SJCRH30 (cell line): ENCODE measurements around the gene COLEC12. TPM values are rescaled to one million over a fixed set of nuclear protein-coding genes. Genes with fewer than 3 reads are reported as not detected.
"Not testable (repeated sequence)": the region's sequence is repeated elsewhere in the genome, so short reads cannot be mapped to it uniquely, and the experiment has no call there.

Source experiments
- DNase-seq, 2 experiments: peaks; one replicate each; pipeline ENCODE4 v3.0.0-alpha.2; 2015 to 2020
- H3K27ac ChIP-seq: fragments of 250-450 bp; sonication (Bioruptor Pico); 2 replicates; pipeline ENCODE4 v1.5.1; 2020; ENCODE audit warnings: mild to moderate bottlenecking, moderate library complexity
- H3K27me3 ChIP-seq: fragments of 250-450 bp; sonication (Bioruptor Pico); 2 replicates; pipeline ENCODE4 v1.5.1; 2020; ENCODE audit warnings: mild to moderate bottlenecking, moderate library complexity
- H3K36me3 ChIP-seq: fragments of 250-450 bp; sonication (Bioruptor Pico); 2 replicates; pipeline ENCODE4 v1.5.1; 2020; ENCODE audit warnings: mild to moderate bottlenecking, moderate library complexity
- H3K4me1 ChIP-seq: fragments of 250-450 bp; sonication (Bioruptor Pico); 2 replicates; pipeline ENCODE4 v1.5.1; 2020; ENCODE audit warnings: mild to moderate bottlenecking, moderate library complexity
- H3K4me3 ChIP-seq: fragments of 250-450 bp; sonication (Bioruptor Pico); 2 replicates; pipeline ENCODE4 v1.5.1; 2020; ENCODE audit warnings: mild to moderate bottlenecking, moderate library complexity
- H3K9me3 ChIP-seq: fragments of 250-450 bp; sonication (Bioruptor Pico); replicated peaks from 2 replicates; pipeline ENCODE4 v1.5.1; 2020; ENCODE audit warnings: mild to moderate bottlenecking, moderate library complexity
- total RNA-seq: library from RNA; depleted of rRNA; stranded (reverse); fragments of >200 nt; shearing (Covaris generic); gene quantifications from 2 replicates; pipeline ENCODE4 v1.2.3, GENCODE V29; 2014

COLEC12 gene
- total RNA-seq, 1 experiment from 2014 or later, result not detected

- H3K9me3 ChIP-seq, H3K4me1 ChIP-seq, DNase-seq, H3K27ac ChIP-seq, H3K36me3 ChIP-seq, H3K27me3 ChIP-seq, H3K4me3 ChIP-seq: not testable (repeated sequence)
Observed at GRCh38 chr18:405006-405405, 95.5 kb downstream of the COLEC12 start.

- Histone ChIP-seq H3K27me3 (no peaks in the 10 kb centered on the region), H3K4me3 (no peak overlapping the region), H3K9me3 (no peaks in the 10 kb centered on the region), H3K27ac (no peak overlapping the region), H3K4me1 (no peaks in the 10 kb centered on the region), H3K36me3 (no peaks in the 10 kb centered on the region)
- DNase-seq, result no peak
Observed at GRCh38 chr18:404061-404636, 96.4 kb downstream of the COLEC12 start.

GRCh38 chr18:402129-402528 is 98.4 kb downstream of the COLEC12 start:
- DNase-seq, result no peak
- H3K27me3 ChIP-seq, result no peaks in the 10 kb centered on the region
- H3K4me1 ChIP-seq, result no peaks in the 10 kb centered on the region

GRCh38 chr18:400456-400855 is 100.0 kb downstream of the COLEC12 start:
- H3K4me1 ChIP-seq, result no peaks in the 10 kb centered on the region
- no peak overlapping the region for H3K27ac ChIP-seq
- DNase-seq, result no peak
- H3K4me3 ChIP-seq, result no peak overlapping the region
- H3K36me3 ChIP-seq, result no peaks in the 10 kb centered on the region
- no peaks in the 10 kb centered on the region for H3K27me3 ChIP-seq
- no peaks in the 10 kb centered on the region for H3K9me3 ChIP-seq

More at GRCh38 chr18:402129-402528, 98.4 kb downstream of the COLEC12 start:
- H3K9me3 ChIP-seq, result no peaks in the 10 kb centered on the region
- H3K36me3 ChIP-seq, result no peaks in the 10 kb centered on the region
- no peak overlapping the region for H3K4me3 ChIP-seq
- H3K27ac ChIP-seq, result no peak overlapping the region

GRCh38 chr18:399631-400135 is 100.8 kb downstream of the COLEC12 start:
- Histone ChIP-seq H3K9me3 (no peaks in the 10 kb centered on the region), H3K27me3 (no peaks in the 10 kb centered on the region), H3K4me1 (no peaks in the 10 kb centered on the region), H3K27ac (no peak overlapping the region), H3K4me3 (no peak overlapping the region), H3K36me3 (no peaks in the 10 kb centered on the region)
- DNase-seq, result no peak

GRCh38 chr18:398935-399630 is 101.4 kb downstream of the COLEC12 start:
- DNase-seq, result no peak
- Histone ChIP-seq H3K4me1 (no peaks in the 10 kb centered on the region), H3K27ac (no peak overlapping the region), H3K27me3 (no peaks in the 10 kb centered on the region), H3K4me3 (no peak overlapping the region), H3K36me3 (no peaks in the 10 kb centered on the region), H3K9me3 (no peaks in the 10 kb centered on the region)

- no peak overlapping the region for H3K27ac ChIP-seq
- H3K4me1 ChIP-seq, result no peaks in the 10 kb centered on the region
Observed at GRCh38 chr18:396556-396955, 103.9 kb downstream of the COLEC12 start.

GRCh38 chr18:396251-396555 is 104.3 kb downstream of the COLEC12 start:
- no peak for DNase-seq
- no peaks in the 10 kb centered on the region for H3K36me3 ChIP-seq
- H3K27me3 ChIP-seq, result no peaks in the 10 kb centered on the region
- no peak overlapping the region for H3K27ac ChIP-seq
- H3K4me1 ChIP-seq, result no peaks in the 10 kb centered on the region
- H3K4me3 ChIP-seq, result no peak overlapping the region
- no peaks in the 10 kb centered on the region for H3K9me3 ChIP-seq

More at GRCh38 chr18:396556-396955, 103.9 kb downstream of the COLEC12 start:
- Histone ChIP-seq H3K9me3 (no peaks in the 10 kb centered on the region), H3K4me3 (no peak overlapping the region), H3K27me3 (no peaks in the 10 kb centered on the region), H3K36me3 (no peaks in the 10 kb centered on the region)
- DNase-seq, result no peak

GRCh38 chr18:395456-396250 is 104.8 kb downstream of the COLEC12 start:
- Histone ChIP-seq H3K4me1 (no peaks in the 10 kb centered on the region), H3K27me3 (no peaks in the 10 kb centered on the region), H3K36me3 (no peaks in the 10 kb centered on the region), H3K4me3 (no peak overlapping the region), H3K9me3 (no peaks in the 10 kb centered on the region), H3K27ac (no peak overlapping the region)
- DNase-seq, result no peak

- no peaks in the 10 kb centered on the region for H3K9me3 ChIP-seq
- H3K4me1 ChIP-seq, result no peaks in the 10 kb centered on the region
- no peak overlapping the region for H3K4me3 ChIP-seq
- no peaks in the 10 kb centered on the region for H3K36me3 ChIP-seq
- H3K27me3 ChIP-seq, result no peaks in the 10 kb centered on the region
- no peak for DNase-seq
- no peak overlapping the region for H3K27ac ChIP-seq
Observed at GRCh38 chr18:394987-395362, 105.5 kb downstream of the COLEC12 start.

- H3K4me3 ChIP-seq, result no peak overlapping the region
- H3K4me1 ChIP-seq, result no peaks in the 10 kb centered on the region
- H3K27me3 ChIP-seq, result no peaks in the 10 kb centered on the region
- no peak for DNase-seq
- no peaks in the 10 kb centered on the region for H3K9me3 ChIP-seq
- no peak overlapping the region for H3K27ac ChIP-seq
- no peaks in the 10 kb centered on the region for H3K36me3 ChIP-seq
Observed at GRCh38 chr18:394262-394986, 106.1 kb downstream of the COLEC12 start.

GRCh38 chr18:393574-393957 is 106.9 kb downstream of the COLEC12 start:
- no peaks in the 10 kb centered on the region for H3K4me1 ChIP-seq
- H3K27ac ChIP-seq, result no peak overlapping the region
- H3K4me3 ChIP-seq, result no peak overlapping the region
- no peak for DNase-seq
- no peaks in the 10 kb centered on the region for H3K27me3 ChIP-seq
- no peaks in the 10 kb centered on the region for H3K36me3 ChIP-seq
- no peaks in the 10 kb centered on the region for H3K9me3 ChIP-seq

- no peaks in the 10 kb centered on the region for H3K4me1 ChIP-seq
- H3K36me3 ChIP-seq, result no peaks in the 10 kb centered on the region
- no peaks in the 10 kb centered on the region for H3K9me3 ChIP-seq
- DNase-seq, result no peak
- no peaks in the 10 kb centered on the region for H3K27me3 ChIP-seq
- no peak overlapping the region for H3K27ac ChIP-seq
- no peak overlapping the region for H3K4me3 ChIP-seq
Observed at GRCh38 chr18:392928-393573, 107.5 kb downstream of the COLEC12 start.

- DNase-seq, result no peak
- Histone ChIP-seq H3K27ac (no peak overlapping the region), H3K4me3 (no peak overlapping the region), H3K9me3 (no peaks in the 10 kb centered on the region), H3K4me1 (no peaks in the 10 kb centered on the region), H3K27me3 (no peaks in the 10 kb centered on the region), H3K36me3 (no peaks in the 10 kb centered on the region)
Observed at GRCh38 chr18:390741-391478, 109.6 kb downstream of the COLEC12 start.
